Measurements from ENCODE around the gene SST. TPM values are rescaled to one million over a fixed set of nuclear protein-coding genes. Genes with fewer than 3 reads are reported as not detected.
"Not testable (repeated sequence)": the region's sequence is repeated elsewhere in the genome, so short reads cannot be mapped to it uniquely, and the experiment has no call there.

Gene SST
- total RNA-seq, 1 donor = not detected

- Histone ChIP-seq H3K27ac (ENCODE audit: low read depth, low read length) (no peak overlapping the region), H3K27me3 (ENCODE audit: insufficient read depth, low read length) (peaks cover 4% of the 10 kb centered on the region), H3K9me3 (ENCODE audit: low read depth, low read length) (no peaks in the 10 kb centered on the region), H2AFZ (ENCODE audit: low read length) (no peak overlapping the region), H3K4me2 (ENCODE audit: insufficient read depth, low read length) (no peak overlapping the region), H3K4me1 (ENCODE audit: insufficient read depth, low read length) (no peaks in the 10 kb centered on the region), H3K36me3 (ENCODE audit: insufficient read depth, low read length) (no peaks in the 10 kb centered on the region), H3K4me3 (ENCODE audit: insufficient read depth, low read length) (no peak overlapping the region), H3K79me2 (ENCODE audit: insufficient read depth, low read length) (no peaks in the 10 kb centered on the region), H4K20me1 (ENCODE audit: insufficient read depth, low read length) (no peaks in the 10 kb centered on the region)
- TF ChIP-seq CTCF (IDR thresholded peaks at IDR 0.05; ENCODE audit: extremely low read depth, low read depth, low read length) = no peak
- no peak for DNase-seq (ENCODE audit: insufficient read length, low spot score, missing footprints)
These were observed 18.9 kb downstream of the SST start for GRCh38 chr3:187651282-187651681.

GRCh38 chr3:187648177-187648576 is 22.0 kb downstream of the SST start:
- no peaks in the 10 kb centered on the region for H3K36me3 ChIP-seq (ENCODE audit: insufficient read depth, low read length)
- H3K9me3 ChIP-seq (ENCODE audit: low read depth, low read length) = no peaks in the 10 kb centered on the region
- H3K4me1 ChIP-seq (ENCODE audit: insufficient read depth, low read length) = no peaks in the 10 kb centered on the region
- H3K27me3 ChIP-seq (ENCODE audit: insufficient read depth, low read length) = no peaks in the 10 kb centered on the region
- no peak overlapping the region for H3K4me2 ChIP-seq (ENCODE audit: insufficient read depth, low read length)
- no peaks in the 10 kb centered on the region for H3K79me2 ChIP-seq (ENCODE audit: insufficient read depth, low read length)
- no peaks in the 10 kb centered on the region for H4K20me1 ChIP-seq (ENCODE audit: insufficient read depth, low read length)
- no peak for DNase-seq (ENCODE audit: insufficient read length, low spot score, missing footprints)
- no peak overlapping the region for H3K4me3 ChIP-seq (ENCODE audit: insufficient read depth, low read length)
- no peak overlapping the region for H2AFZ ChIP-seq (ENCODE audit: low read length)
- no peak for TF ChIP-seq CTCF (IDR thresholded peaks at IDR 0.05; ENCODE audit: extremely low read depth, low read depth, low read length)
- no peak overlapping the region for H3K27ac ChIP-seq (ENCODE audit: low read depth, low read length)

GRCh38 chr3:187646906-187647660 is 23.1 kb downstream of the SST start:
- Histone ChIP-seq H3K4me3 (ENCODE audit: insufficient read depth, low read length) (no peak overlapping the region), H3K79me2 (ENCODE audit: insufficient read depth, low read length) (no peaks in the 10 kb centered on the region), H3K36me3 (ENCODE audit: insufficient read depth, low read length) (no peaks in the 10 kb centered on the region), H4K20me1 (ENCODE audit: insufficient read depth, low read length) (no peaks in the 10 kb centered on the region), H3K27ac (ENCODE audit: low read depth, low read length) (no peak overlapping the region), H3K27me3 (ENCODE audit: insufficient read depth, low read length) (no peaks in the 10 kb centered on the region), H3K4me1 (ENCODE audit: insufficient read depth, low read length) (no peaks in the 10 kb centered on the region), H2AFZ (ENCODE audit: low read length) (no peak overlapping the region), H3K4me2 (ENCODE audit: insufficient read depth, low read length) (no peak overlapping the region), H3K9me3 (ENCODE audit: low read depth, low read length) (no peaks in the 10 kb centered on the region)
- TF ChIP-seq CTCF (IDR thresholded peaks at IDR 0.05; ENCODE audit: extremely low read depth, low read depth, low read length) = no peak
- no peak for DNase-seq (ENCODE audit: insufficient read length, low spot score, missing footprints)

- not testable (repeated sequence) for H3K9me3 ChIP-seq (ENCODE audit: low read depth, low read length); H4K20me1 ChIP-seq (ENCODE audit: insufficient read depth, low read length); H3K27ac ChIP-seq (ENCODE audit: low read depth, low read length); H3K79me2 ChIP-seq (ENCODE audit: insufficient read depth, low read length); DNase-seq (ENCODE audit: insufficient read length, low spot score, missing footprints); H3K4me3 ChIP-seq (ENCODE audit: insufficient read depth, low read length); H3K4me2 ChIP-seq (ENCODE audit: insufficient read depth, low read length); H3K27me3 ChIP-seq (ENCODE audit: insufficient read depth, low read length); H3K4me1 ChIP-seq (ENCODE audit: insufficient read depth, low read length); H2AFZ ChIP-seq (ENCODE audit: low read length); H3K36me3 ChIP-seq (ENCODE audit: insufficient read depth, low read length)
These were observed 24.8 kb downstream of the SST start for GRCh38 chr3:187645379-187645778.

Measured in osteoblast (primary cell).